SK-N-SH treated with all-trans-retinoic acid at 6 μM for 48 hours (cell line): ENCODE data around the gene QRSL1.

Experiments used
- CSDC2 ChIP-seq: fragments of 250-450 bp; sonication (Bioruptor Pico); IDR thresholded peaks from 2 replicates; pipeline ENCODE4 v1.5.0; 2020; ENCODE audit warnings: mild to moderate bottlenecking, moderate library complexity
- CSRNP3 ChIP-seq: fragments of 250-450 bp; sonication (Bioruptor Pico); IDR thresholded peaks from 2 replicates; pipeline ENCODE4 v1.5.1; 2021; ENCODE audit warnings: mild to moderate bottlenecking, moderate library complexity
- ISL1 ChIP-seq: fragments of 250-450 bp; sonication (Bioruptor Pico); IDR thresholded peaks from 2 replicates; pipeline ENCODE4 v2.1.2; 2022; ENCODE audit warnings: mild to moderate bottlenecking, moderate library complexity
- SNAI2 ChIP-seq: fragments of 250-450 bp; sonication (Bioruptor Pico); IDR thresholded peaks from 2 replicates; pipeline ENCODE4 v1.5.0; 2020; ENCODE audit warnings: mild to moderate bottlenecking, moderate library complexity

- TF ChIP-seq SNAI2 (no peak), CSRNP3 (no peak), ISL1 (no peak), CSDC2 (CRISPR knock-in tag) (no peak)
Measured at GRCh38 chr6:106667022-106667402, 37.6 kb downstream of the QRSL1 start.
